ENCODE results near the gene RDH8.
"Not testable (repeated sequence)": the region's sequence is repeated elsewhere in the genome, so short reads cannot be mapped to it uniquely, and the experiment has no call there.

DNA sequence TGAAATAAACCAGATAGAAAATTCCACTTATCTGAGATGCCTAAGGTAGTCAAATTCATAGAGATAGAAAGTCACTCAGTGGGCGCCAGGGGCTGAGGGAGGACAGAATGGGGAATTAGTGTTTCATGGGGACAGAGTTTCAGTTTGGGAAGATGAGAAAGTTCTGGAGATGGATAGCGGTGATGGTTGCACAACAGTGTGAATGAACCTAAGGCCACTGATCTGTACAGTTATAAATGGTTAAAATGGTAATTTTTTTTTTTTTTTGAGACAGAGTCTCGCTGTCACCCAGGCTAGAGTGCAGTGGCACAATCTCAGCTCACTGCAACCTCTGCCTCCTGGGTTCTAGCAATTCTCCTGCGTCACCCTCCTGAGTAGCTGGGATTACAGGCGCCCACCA is 9.8 kb downstream of the RDH8 start:
- TF ChIP-seq, protein P1, sequence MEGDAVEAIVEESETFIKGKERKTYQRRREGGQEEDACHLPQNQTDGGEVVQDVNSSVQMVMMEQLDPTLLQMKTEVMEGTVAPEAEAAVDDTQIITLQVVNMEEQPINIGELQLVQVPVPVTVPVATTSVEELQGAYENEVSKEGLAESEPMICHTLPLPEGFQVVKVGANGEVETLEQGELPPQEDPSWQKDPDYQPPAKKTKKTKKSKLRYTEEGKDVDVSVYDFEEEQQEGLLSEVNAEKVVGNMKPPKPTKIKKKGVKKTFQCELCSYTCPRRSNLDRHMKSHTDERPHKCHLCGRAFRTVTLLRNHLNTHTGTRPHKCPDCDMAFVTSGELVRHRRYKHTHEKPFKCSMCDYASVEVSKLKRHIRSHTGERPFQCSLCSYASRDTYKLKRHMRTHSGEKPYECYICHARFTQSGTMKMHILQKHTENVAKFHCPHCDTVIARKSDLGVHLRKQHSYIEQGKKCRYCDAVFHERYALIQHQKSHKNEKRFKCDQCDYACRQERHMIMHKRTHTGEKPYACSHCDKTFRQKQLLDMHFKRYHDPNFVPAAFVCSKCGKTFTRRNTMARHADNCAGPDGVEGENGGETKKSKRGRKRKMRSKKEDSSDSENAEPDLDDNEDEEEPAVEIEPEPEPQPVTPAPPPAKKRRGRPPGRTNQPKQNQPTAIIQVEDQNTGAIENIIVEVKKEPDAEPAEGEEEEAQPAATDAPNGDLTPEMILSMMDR (IDR thresholded peaks at IDR 0.05 in 4 of 5, conservative IDR thresholded peaks at IDR 0.05 in 1 of 5), result not testable (repeated sequence)
- not testable (repeated sequence) for TF ChIP-seq POLR2A (IDR thresholded peaks at IDR 0.05)

Measured in gastrocnemius medialis (tissue), 4 donors.